Measurements from ENCODE around the gene FBN1.

FBN1 gene

DNA sequence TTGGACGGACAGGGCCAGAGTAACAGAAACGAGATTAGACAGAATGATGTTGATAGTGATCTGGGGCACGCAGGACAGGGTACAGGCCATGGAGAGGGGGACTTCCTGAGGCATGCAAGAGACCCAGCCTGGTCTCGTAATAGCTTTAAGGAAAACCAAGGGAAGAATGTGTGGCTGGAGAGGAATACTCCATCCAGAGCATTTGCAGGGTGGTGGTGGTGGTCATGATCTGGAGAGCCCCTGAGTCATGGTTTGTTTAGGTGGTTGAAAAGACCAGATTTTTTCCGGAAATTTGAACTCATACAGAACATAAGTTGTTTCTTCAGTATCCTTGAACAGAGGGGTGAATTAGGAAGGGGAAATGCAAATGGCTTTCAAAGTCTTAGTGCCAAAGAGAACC is 175.8 kb downstream of the FBN1 start:
- no peak for DNase-seq (ENCODE audit: low read depth in 2 of 2)

DNA sequence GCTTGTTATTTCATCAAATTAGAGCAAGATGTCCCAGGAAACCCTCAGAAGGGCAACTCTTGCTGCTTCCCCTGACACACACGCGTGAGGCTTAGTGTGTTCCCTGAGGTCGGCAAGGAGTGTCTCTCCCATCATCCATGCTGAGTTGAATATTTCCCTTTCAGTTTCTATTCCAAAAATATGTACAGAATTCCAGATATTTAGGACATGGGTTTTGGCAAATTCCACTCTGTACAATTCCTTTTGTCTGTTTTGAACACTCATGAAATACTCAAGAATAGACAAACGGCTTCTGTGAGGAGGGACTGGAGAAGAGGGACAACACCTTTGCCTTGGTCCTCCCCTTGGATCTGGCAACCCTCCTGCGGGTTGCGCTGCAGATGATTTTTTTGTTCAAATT is 176.2 kb downstream of the FBN1 start:
- no peak for DNase-seq (ENCODE audit: low read depth in 2 of 2)

DNA sequence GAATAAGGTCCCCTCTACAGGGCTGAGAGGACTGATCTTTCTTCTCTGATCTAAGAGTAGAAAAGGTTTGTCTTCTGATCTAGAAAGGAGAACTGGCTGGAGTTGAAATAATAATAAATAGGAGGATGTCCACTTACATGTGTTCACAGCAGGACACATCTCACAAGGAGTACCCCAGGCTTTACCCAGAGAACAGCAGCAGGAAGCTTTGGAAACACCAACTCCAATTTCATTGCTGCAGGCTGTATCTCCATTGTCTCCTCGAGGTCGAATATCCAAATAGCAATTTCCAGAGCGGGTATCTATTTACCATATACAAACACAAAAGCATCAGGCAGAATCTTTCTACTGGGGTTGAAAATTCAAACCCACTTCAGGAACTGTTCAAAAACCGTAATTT is 177.7 kb downstream of the FBN1 start:
- DNase-seq (ENCODE audit: low read depth in 2 of 2), result no peak

GRCh38 chr15:48466820-48467219 is 178.7 kb downstream of the FBN1 start:
- DNase-seq (ENCODE audit: low read depth in 2 of 2), result no peak

- no peak for DNase-seq (ENCODE audit: low read depth in 2 of 2)
Measured at GRCh38 chr15:48466079-48466478, 179.4 kb downstream of the FBN1 start.

DNA sequence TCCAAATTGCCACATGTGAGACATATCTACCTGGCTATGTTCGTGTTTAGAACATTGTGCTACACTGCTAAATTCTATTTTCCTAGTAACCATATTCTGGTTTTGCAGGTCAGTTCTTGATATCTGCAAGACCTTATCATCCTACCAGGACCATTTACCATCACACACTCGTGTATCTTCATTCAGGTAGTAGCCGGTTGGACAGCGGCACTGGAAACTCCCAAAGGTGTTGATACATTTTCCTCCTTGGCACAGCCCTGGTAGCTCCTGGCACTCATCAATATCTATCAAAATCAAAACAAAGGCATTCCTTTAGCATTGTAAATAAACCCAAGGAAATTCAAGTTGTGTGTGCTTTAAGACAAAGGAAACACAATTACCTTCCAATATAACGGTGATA is 180.1 kb downstream of the FBN1 start:
- no peak for DNase-seq (ENCODE audit: low read depth in 2 of 2)

DNA sequence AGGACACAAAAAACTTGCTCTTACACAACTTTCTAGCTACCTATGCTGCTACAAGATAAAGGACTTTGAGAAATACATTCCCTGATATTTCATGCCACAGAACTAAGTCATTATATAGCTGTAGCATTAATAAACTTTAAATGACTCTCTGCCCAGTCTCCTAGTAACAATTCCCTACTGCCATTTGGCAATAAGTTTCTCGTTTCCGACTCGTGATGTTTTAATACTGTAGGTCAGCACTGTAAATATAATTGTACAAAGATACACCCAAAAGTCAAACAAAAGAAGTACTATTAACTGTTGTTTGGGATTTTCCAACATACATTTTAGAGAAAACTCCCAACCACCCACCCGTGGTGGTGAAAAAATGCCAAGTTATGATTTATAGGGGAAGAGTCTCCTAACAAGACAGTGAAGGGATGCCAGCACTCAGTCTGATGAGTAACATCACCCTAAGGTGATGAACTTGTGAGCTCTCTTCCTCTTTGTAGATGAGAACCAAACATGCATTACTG is 182.1 kb downstream of the FBN1 start:
- no peak for DNase-seq (ENCODE audit: low read depth in 2 of 2)

- DNase-seq (ENCODE audit: low read depth in 2 of 2), result no peak
Measured at GRCh38 chr15:48462688-48463087, 182.8 kb downstream of the FBN1 start.

GRCh38 chr15:48459571-48460442 is 185.7 kb downstream of the FBN1 start:
- DNase-seq (ENCODE audit: low read depth in 2 of 2), result no peak

GRCh38 chr15:48458876-48459275 is 186.6 kb downstream of the FBN1 start:
- no peak for DNase-seq (ENCODE audit: low read depth in 2 of 2)

DNA sequence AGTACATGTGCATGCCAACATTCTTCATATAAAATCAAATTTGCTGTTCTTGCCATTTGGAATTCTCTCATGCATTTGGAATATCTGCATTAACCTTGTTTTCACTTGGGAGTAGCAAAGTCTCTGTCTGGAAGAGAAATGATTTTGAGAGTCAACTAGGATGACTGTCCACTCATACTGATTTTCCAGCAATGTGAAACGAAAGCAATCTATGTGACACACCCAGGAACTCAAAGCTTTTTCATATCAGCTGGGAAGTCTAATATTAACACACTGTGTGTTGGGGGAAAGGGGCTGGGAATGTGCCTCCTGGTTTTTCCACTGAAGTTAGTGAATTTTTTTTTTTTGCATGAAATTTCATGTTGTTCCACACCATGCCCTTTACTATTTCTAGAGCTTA is 189.4 kb downstream of the FBN1 start:
- no peak for DNase-seq (ENCODE audit: low read depth in 2 of 2)

DNA sequence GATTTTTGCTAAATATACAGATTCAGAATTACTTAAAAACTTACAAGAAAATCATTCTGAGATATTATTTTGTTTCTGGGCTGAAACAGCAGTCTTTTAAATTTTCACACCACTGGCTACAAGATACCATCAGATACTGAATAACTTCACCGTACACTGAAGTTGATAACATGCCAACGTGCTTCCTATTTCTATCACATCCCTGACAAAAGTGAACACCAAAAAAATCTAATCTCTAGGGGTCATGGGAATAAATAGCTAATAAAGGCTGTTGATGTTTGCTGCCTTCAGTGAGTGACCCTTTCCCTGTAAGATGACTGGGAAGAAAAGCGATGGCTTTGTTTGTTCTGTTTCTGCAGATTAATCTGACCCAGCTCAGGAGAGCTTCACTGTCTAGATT is 193.8 kb downstream of the FBN1 start:
- no peak for DNase-seq (ENCODE audit: low read depth in 2 of 2)

- DNase-seq (ENCODE audit: low read depth in 2 of 2), result no peak
Measured at GRCh38 chr15:48451241-48451640, 194.3 kb downstream of the FBN1 start.

GRCh38 chr15:48449734-48450133 is 195.8 kb downstream of the FBN1 start:
- no peak for DNase-seq (ENCODE audit: low read depth in 2 of 2)

DNA sequence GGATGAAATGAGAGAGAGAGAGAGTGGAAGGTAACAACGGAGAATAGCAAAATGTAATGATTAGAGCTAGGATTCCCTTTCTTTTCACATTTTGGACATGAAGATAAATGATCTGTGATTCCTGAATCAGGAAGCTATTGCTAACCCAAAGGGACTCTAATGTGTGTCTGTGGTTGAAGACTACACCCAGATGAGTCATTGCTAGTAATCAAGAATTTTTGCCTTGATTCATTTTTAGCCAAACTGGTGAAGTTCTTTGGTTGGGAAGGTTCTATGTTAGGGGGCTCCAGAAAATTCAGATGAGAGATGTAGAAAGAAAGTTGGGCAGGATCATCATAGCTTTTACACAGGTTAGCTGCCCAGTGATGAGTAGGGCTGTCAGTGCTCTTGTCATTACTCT is 197.9 kb downstream of the FBN1 start:
- no peak for DNase-seq (ENCODE audit: low read depth in 2 of 2)

DNA sequence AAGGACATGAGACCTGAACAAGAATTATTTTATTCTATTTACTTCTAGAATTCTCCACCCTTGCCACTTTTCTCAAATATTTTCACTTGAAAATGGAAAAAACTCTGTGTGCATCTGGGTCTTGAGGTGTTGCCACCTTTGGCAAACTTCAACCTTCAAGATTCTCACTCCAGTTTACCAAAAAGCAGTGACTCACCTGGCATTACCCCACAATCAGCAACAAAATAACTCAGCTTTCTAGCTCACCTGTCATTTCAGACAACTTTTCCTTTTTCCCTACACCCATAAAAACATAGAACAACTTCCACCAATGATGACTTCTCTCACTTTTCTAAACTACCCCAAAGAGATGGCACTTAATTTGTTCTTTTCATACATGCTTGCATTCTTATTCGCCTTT is 198.5 kb downstream of the FBN1 start:
- no peak for DNase-seq (ENCODE audit: low read depth in 2 of 2)

GRCh38 chr15:48442011-48442410 is 203.5 kb downstream of the FBN1 start:
- DNase-seq (ENCODE audit: low read depth in 2 of 2), result no peak

- no peak for DNase-seq (ENCODE audit: low read depth in 2 of 2)
Measured at GRCh38 chr15:48440084-48440483, 205.4 kb downstream of the FBN1 start.

DNA sequence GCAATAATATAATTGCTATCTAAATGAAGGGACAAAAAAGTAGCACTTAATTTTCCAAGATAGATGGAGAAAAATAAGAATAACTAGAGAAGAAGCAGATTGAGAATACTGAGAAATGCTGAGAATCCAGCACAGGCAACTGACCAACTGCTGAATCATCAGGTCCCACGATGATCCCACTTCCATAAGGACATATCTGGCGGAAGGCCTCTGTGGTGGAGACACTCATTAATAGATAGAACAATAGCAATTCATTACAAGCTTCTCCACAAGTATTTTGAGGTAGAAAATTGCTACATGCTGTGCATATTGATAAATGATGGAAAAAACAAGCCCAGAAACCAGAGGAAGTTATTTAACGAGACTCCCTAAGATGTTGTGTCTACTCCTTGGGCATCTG is 208.3 kb downstream of the FBN1 start:
- DNase-seq (ENCODE audit: low read depth in 2 of 2), result no peak

GRCh38 chr15:48435321-48435720 is 210.2 kb downstream of the FBN1 start:
- no peak for DNase-seq (ENCODE audit: low read depth in 2 of 2)

- no peak for DNase-seq (ENCODE audit: low read depth in 2 of 2)
Measured at GRCh38 chr15:48433226-48433886, 212.2 kb downstream of the FBN1 start.

GRCh38 chr15:48432688-48433087 is 212.8 kb downstream of the FBN1 start:
- DNase-seq (ENCODE audit: low read depth in 2 of 2), result no peak

DNA sequence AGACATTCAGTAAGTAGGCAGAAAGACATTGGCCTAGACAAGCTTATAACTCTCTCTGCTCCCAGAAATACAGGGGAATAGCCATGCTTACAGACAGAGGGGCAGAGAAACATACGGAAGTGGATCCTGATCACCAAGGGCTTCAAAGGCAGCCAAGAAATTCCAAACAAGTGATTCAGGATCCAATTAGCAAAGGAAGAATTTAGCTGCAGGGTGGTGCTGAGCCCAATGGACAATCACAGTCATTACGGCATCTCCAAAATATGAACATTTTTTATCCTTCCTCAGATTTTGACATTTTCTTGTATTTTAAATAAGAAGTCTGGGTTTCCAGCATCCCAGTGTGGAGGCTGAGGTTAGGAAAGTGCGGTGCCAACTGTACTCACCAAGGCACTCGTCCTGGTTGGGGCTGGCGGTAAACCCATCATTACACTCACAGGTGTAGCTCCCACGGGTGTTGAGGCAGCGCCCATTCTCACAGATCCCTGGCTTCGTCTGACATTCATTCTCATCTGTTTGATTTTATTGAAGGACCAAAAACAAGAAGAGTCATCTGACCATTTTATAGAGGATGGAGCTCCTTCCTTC is 217.5 kb downstream of the FBN1 start:
- no peak for DNase-seq (ENCODE audit: low read depth in 2 of 2)

All from stimulated activated CD8-positive, alpha-beta memory T cell treated with anti-CD3 and anti-CD28 coated beads, Interleukin-2, amount 100 ng/mL, for 1 hour (primary cell).